ENCODE data around the gene PTPRN2.
"Not testable (repeated sequence)": the region's sequence is repeated elsewhere in the genome, so short reads cannot be mapped to it uniquely, and the experiment has no call there.

The PTPRN2 gene

DNA sequence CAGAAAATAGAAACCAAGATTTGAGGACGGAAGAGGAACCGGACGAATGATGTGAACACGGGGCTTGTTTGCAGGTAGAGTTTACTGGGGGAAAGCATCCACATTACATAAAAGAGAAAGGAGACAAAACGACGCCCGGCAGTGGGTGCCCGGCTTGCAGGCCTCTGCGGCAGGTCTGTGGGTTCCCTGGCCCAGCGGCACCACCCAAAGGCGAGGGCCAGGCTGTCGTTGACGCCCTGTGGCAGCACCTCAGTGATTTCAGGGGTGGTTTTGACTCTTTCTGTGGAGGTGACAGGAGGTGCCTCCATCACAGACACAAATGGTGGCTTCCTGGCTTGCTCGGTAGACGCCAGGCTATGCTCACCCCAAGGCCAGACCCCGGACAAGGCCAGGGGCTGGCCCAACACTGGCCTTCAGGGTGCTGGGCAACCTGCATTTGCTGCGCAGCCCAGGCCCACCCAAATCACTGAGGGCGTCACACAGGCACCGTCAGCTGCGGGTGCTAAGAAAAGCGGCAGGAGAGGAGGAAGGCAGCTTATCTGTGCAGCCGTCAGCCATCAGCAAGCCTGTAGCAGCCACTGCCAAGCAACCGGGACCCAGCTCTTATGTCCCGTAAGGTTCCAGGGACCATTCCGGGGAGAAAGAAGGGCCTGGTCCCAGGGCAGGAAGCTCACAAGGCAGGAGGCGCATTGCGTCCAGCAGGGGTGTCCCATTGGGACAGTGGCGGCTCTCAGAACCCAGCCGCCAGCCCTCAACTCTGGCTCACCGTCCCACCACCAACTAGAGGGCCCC, 230.3 kb downstream of the PTPRN2 start:
- DNase-seq, result no peak

GRCh38 chr7:158356454-158356853, 231.2 kb downstream of the PTPRN2 start:
- no peak for DNase-seq

- no peak for DNase-seq
Observed at GRCh38 chr7:158355456-158356065, 232.1 kb downstream of the PTPRN2 start.

GRCh38 chr7:158354861-158355260, 232.8 kb downstream of the PTPRN2 start:
- no peak for DNase-seq

DNA sequence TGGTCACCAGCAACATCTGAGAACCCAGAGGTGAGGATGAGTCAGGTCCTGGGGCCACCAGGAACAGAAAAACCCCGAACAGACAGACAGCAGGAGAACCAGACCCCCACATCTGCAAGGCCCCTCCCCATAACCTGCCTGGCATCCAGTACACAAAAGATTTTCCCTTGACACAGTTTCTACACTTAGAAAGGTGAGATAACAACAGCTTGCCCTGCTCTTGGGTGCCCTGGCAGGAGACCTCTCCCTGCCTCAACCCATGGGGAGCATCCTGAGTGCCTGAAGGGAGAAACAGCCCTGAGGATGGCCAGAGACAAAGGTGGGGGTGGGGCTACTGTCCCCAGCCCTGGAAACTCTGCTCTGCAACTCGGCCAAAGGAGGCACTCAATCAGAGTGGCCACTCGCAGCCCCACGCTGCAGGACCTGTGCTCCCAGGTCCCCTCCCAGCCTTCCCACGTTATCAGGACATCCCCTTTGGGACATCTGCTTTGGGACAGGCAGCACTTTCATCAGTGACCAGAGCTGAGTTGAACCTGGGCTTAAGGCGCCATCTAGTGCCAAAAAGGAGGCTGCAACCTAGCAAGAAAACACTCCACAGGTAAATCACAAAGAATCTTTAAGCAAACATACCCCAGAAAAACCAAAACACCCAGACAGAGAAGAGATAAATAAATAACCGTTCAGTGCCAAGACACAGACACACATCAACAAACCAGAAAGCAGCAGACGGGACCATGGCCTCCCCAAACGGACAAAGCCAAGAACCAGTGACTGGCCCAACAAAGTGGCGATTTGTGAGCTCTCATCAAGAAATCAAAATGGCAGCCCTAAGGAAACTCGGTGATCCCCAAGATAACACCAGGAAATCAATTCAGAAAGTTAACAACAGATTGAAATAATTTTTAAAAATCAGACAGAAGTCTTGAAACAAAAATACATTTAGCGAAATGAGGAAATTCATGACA, 233.7 kb downstream of the PTPRN2 start:
- peak; percentile 29 for DNase-seq

GRCh38 chr7:158351899-158352729, 235.5 kb downstream of the PTPRN2 start:
- not testable (repeated sequence) for DNase-seq

DNA sequence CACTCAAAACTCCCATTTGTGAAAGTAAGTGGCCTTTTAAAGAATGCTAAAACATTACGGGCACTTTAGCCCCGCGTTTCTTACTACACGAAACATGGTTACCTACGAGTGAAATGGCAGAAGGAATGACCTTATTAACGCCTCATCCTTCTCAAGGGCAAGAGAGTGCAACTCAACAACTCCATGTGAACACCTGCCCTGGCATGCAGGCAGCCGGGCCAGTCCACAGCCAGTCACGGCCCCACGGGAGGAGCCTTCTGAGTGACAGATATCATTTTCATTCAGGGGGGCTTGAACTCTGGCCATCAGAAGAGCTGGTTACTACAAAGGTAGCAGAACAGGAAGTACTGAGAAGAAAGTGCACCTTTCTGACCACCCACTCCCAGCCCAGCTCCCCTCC, 236.1 kb downstream of the PTPRN2 start:
- no peak for DNase-seq

GRCh38 chr7:158351051-158351450, 236.6 kb downstream of the PTPRN2 start:
- DNase-seq, result no peak

DNA sequence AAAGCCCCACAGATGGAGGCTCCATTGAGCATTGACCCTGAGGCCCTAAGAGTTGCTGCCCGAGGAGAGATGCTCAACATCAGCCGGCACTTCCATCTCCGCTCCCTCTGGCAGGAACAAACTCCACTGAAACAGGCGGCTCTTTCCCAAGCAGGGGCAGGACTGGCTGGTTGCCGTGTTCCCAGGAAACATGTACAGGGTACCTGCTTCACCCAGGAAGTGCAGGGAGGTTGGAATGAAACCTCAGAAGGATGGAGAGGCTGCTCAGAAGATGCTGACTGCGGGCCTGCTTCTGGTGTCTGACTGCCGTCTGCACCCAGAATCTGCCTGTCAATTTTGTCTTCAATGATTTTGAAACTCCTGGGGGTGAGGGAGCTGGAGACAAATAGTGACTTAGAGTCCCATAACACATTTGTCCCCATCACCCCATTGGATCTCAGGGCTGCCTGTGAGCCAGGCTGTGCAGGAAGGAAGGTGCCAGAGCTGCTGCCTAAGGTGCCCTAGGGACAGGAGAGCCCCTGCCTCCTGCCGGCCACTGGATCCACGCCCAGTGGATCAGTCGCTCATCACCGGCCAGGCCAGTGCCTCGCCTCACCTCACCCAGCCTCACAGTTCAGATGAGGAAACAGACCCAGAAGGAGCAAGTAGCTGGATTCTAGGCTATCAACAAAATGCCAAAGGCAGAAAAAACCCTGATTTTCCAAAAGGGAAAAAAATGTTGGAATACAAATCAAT, 237.3 kb downstream of the PTPRN2 start:
- no peak for DNase-seq

GRCh38 chr7:158348446-158348845, 239.2 kb downstream of the PTPRN2 start:
- no peak for DNase-seq

GRCh38 chr7:158348039-158348438, 239.6 kb downstream of the PTPRN2 start:
- DNase-seq, result not testable (repeated sequence)

DNA sequence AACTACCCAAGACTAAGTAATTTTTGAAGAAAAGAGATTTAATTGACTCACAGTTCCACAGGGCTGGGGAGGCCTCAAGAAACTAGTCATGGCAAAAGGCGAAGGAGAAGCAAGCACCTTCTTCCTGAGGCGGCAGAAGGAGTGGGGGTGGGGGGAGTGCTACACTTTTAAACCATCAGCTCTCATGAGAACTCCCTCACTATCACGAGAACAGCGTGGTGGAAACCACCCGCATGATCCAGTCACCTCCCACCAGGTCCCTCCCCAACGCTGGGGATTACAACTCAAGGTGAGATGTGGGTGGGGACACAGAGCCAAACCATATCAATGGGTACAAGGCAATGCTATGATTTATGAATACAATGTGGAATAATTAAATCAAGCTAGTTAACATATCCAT, 241.9 kb downstream of the PTPRN2 start:
- no peak for DNase-seq

DNA sequence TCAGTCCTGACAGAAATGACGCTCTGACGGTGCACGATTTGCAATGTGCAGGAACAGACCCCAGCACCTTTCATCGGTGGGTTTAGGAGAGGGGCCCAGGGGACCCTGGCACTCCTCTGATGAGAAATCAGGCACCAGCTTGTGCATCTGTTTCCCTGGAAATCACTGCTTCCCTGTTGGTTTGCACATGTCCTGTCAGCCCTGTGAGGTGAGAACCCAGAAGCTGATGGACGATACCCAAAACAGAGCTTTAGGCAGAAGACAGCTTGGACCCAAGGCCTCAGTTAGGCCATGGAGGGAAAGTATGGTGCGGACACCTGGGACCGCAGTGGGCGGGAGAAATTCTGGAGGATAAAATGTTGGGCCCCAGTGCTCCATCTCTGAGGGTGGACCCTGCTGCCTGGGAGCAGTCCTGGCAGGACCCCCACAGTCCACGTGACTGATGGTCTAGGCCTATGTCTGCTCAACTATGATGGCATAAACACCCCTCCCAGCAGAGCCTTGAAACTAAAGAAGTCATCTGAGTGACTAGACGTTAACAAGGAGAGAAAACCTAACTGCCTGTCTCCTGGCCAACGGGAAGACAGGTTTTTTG, 242.8 kb downstream of the PTPRN2 start:
- DNase-seq, result no peak

DNA sequence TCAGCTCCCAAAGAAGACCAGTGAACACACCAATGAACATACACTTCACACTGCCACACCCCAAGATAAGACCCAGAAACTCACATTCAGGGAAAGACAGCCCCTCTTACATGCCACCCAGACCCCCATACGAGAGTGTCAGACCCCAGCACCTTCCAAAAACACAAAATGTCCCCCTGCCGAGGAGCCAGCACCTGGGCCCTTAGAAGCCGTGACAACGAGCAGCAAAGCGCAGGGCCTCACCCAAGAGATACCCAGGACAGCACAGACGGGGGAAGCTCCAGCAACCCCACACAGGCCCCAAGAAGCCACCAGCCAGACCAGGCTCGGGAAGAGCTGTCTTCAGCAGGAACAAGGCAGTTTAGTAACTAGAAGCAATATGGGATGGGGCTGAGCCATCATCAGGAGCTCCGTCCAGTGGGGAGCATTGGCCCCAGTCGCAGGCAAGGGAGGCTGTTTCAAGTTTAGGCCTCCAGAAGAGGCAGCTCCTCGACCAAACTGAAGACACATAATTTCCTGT, 243.6 kb downstream of the PTPRN2 start:
- no peak for DNase-seq

GRCh38 chr7:158343526-158343925, 244.1 kb downstream of the PTPRN2 start:
- no peak for DNase-seq

DNA sequence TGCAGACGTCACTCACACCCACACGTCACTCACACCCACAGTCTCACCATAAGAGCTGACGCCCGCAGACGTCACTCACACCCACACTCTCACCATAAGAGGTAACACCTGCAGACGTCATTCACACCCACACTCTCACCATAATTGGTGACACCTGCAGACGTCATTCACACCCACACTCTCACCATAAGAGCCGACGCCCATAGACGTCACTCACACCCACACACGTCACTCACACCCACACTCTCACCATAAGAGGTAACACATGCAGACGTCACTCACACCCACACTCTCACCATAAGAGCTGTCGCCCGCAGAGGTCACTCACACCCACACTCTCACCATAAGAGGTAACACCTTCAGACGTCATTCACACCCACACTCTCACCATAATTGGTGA, 246.5 kb downstream of the PTPRN2 start:
- DNase-seq, result not testable (repeated sequence)

GRCh38 chr7:158336952-158337351, 250.7 kb downstream of the PTPRN2 start:
- DNase-seq, result not testable (repeated sequence)

DNA sequence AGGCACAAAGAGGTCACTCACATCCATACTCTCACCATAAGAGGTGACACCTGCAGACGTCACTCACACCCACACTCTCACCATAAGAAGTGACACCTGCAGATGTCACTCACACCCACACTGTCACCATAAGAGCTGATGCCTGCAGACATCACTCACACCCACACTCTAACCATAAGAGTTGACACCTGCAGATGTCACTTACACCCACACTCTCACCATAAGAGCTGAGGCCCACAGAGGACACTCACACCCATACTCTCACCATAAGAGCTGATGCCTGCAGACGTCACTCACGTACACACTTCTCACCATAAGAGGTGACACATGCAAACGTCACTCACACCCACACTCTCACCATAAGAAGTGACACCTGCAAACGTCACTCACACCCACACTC, 255.1 kb downstream of the PTPRN2 start:
- DNase-seq, result not testable (repeated sequence)

- DNase-seq, result not testable (repeated sequence)
Observed at GRCh38 chr7:158331826-158332450, 255.7 kb downstream of the PTPRN2 start.

GRCh38 chr7:158329686-158330085, 257.9 kb downstream of the PTPRN2 start:
- no peak for DNase-seq
